HG02678 (cell line): Measurements from ENCODE around the gene MTHFD2L.

Experiments used
- ATAC-seq: cut with Tn5 transposase; IDR thresholded peaks from one replicate; pipeline ENCODE4 v1.9.1; 2021; ENCODE audit warnings: mild to moderate bottlenecking, moderate library complexity; ENCODE audit not compliant: unreplicated experiment

Gene MTHFD2L

GRCh38 chr4:74235135-74235534 lies 77.2 kb downstream of the MTHFD2L start:
- peak; percentile 72 for ATAC-seq

- no peak for ATAC-seq
Measured at GRCh38 chr4:74237425-74237966, 79.6 kb downstream of the MTHFD2L start.

DNA sequence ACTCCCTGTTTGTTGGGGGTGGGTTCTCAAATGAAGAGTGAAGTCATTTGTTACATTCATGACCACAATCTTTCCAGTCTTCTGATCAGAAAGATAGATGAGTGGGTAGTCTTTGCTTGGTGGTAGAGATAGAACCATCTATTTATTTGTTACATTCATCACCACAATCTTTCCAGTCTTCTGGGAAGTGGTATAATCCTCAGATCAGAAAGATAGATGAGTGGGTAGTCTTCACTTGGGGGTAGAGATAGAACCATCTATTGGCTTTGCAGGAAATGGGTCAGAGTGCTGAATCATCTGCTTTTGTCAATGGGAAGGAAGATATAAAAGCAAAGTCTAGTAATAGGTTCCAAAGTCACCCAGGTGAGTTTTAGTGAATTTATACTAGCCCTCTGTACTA lies 86.1 kb downstream of the MTHFD2L start:
- ATAC-seq, result no peak

DNA sequence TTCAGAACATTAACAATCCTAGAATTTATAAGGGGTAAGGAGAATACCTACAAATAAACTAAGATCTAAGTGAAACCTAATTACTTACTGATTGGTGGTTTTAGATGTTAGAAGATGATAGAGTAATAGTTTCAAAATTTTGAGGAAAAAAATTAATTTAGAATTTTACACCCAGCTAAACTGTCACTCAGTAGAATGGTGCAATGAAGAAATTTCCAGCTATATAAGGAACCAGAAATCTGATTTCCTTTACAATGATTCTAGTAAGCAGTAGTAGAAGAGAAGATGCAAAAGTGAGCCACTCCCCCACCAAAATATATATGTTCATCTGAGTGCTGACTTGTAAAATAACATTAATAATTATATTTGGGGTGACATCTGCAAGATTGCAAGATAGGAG lies 95.0 kb downstream of the MTHFD2L start:
- no peak for ATAC-seq

- no peak for ATAC-seq
Measured at GRCh38 chr4:74254386-74254785, 96.5 kb downstream of the MTHFD2L start.

GRCh38 chr4:74255096-74255495 lies 97.2 kb downstream of the MTHFD2L start:
- ATAC-seq, result no peak

GRCh38 chr4:74258963-74259362 lies 101.0 kb downstream of the MTHFD2L start:
- ATAC-seq, result no peak

DNA sequence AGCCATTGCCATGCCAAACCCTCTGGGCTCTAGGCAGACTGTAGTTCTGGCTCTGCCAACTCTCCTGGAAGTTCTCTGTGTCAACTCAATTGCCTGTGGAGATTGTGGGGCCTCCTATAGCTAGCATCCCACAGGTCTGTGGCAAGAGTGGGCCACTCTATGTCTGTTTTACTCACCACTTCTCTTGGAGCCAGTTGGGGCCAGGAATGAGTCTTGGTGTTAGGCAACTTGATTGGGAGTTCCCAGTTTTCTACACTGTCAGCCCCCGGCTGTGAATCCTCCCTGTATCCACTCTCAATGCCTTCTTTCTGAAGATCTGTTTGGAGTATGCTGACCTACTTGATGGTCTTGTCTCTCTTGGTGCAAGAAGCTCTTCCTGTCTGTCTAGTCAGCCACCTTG lies 102.1 kb downstream of the MTHFD2L start:
- ATAC-seq, result no peak

DNA sequence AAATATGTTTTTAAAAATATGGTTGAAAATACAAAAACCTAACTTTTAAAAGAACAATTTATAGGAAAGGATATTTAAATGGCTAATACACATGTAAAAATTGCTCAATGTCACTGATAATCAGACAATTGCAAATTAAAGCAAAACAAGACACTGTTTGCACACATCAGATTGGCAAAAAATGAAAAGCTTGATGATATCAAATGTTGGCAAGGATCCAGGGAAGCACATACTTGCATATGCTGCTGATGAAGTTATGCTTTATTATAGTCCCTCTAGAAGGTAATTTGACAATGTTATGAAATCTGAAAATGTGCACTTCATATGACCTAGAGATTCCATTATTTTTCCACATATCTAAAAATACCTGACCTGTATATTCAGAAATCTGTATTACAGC lies 104.6 kb downstream of the MTHFD2L start:
- ATAC-seq, result no peak

GRCh38 chr4:74263551-74263950 lies 105.6 kb downstream of the MTHFD2L start:
- ATAC-seq, result no peak

DNA sequence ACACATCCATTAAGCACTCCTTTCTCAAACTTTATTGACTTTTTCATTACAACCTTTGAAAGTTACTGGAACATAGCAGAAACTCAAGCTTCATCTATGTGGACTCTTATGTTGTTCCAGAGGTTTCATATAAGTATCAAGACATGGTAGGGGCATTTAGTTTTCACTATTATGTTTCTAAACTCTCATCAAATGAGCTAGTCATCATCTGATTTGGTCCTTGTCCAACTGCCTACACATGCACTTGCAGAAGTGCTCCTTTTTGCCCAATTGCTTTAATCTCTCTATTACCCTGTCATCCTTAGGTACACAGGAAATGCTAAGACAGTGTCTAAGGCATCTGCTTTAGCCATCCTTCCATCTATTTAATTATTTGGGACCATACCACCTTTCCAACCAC lies 108.2 kb downstream of the MTHFD2L start:
- ATAC-seq, result no peak

- no peak for ATAC-seq
Measured at GRCh38 chr4:74267998-74268606, 110.2 kb downstream of the MTHFD2L start.

DNA sequence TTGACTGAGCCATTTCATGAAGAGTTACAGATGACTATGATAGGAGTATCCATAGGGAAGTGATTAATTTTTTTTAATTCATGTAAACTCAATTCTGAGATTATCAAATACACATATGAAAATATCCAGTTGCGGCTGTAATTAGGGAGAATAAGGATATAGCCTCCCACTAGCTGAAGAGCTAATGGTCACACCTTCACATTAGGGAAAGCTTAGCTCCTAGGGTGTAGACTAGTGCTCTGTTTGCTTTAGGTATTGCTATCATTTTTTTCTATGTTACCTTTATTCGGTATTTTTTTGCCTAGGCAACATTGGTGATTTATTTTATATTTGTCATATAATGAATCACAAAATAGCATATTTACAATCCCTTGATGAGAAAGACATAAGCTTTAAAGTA lies 110.7 kb downstream of the MTHFD2L start:
- ATAC-seq, result no peak

GRCh38 chr4:74278490-74278889 lies 120.6 kb downstream of the MTHFD2L start:
- no peak for ATAC-seq

- no peak for ATAC-seq
Measured at GRCh38 chr4:74279716-74280115, 121.8 kb downstream of the MTHFD2L start.

- ATAC-seq, result no peak
Measured at GRCh38 chr4:74282926-74283325, 125.0 kb downstream of the MTHFD2L start.

GRCh38 chr4:74283614-74284013 lies 125.7 kb downstream of the MTHFD2L start:
- no peak for ATAC-seq

DNA sequence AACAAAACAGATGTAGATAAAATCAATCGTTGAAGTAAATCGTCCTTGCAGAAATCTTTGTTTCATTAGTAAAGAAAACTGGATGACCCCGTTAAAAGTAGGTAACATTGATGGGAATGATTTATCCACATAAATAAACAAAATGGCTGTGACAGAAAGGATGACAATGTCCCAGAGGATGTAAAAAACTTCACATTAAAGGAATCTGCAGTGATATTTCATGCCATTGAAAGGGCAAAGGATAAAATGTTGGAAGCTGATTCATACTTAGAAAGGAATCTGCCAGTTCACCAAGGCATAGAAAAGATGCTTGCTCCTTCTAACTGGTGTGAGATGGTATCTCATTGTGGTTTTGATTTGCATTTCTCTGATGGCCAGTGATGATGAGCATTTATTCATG lies 126.1 kb downstream of the MTHFD2L start:
- no peak for ATAC-seq

DNA sequence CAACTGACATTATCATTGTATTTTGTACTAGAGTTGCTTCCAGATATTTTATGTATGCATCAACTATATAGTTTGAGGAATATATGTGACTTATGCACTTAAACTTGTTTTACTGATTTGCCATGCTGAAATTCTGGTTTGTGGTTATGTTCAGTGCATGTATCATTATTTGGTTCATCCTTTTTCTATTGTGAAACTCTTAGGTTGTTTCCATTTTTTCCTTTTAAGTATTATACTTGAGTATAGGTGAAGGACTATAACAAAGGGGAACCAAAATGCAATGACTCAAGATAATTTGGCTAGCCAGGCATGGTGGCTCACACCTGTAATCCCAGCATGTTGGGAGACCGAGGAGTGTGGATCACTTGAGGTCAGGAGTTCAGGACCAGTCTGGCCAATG lies 129.2 kb downstream of the MTHFD2L start:
- no peak for ATAC-seq

DNA sequence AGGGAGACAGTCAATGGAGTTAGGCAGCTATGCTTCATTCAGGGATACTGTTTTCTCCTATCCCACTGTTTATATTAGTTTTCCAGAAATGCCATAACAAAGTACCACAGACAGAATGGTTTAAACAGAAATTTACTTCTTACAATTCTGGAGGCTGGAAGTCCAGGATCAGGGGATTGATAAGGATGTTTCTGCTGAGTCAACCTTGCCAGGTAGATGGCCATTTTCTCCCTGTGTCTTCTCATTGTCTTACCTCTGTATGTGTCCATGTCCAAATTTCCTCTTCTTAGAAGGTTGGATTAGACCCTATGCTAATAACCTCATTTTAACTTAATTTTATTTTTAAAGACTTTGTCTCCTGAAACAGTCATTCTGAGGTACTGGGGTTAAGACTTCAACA lies 129.9 kb downstream of the MTHFD2L start:
- ATAC-seq, result no peak

DNA sequence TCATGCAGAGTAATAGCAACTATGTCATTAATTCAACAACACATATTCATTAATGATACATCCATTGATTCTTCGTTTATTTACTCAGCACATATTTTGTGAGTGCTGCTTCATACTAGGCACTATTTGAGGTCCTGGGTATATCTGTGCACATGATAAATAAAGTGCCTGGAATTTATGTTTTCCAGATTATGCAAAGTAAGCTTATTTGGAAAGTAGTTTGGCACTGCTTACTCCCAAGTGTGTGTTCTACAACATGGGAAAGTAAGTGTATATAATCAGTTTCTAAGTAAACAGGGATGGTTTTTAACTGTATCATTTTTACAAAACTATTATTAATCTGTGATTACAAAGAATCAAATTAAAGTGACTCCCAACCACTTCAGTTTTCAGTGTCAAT lies 133.6 kb downstream of the MTHFD2L start:
- ATAC-seq, result no peak

- no peak for ATAC-seq
Measured at GRCh38 chr4:74292111-74292870, 134.4 kb downstream of the MTHFD2L start.
